ENCODE data around the gene CXCR6.

DNA sequence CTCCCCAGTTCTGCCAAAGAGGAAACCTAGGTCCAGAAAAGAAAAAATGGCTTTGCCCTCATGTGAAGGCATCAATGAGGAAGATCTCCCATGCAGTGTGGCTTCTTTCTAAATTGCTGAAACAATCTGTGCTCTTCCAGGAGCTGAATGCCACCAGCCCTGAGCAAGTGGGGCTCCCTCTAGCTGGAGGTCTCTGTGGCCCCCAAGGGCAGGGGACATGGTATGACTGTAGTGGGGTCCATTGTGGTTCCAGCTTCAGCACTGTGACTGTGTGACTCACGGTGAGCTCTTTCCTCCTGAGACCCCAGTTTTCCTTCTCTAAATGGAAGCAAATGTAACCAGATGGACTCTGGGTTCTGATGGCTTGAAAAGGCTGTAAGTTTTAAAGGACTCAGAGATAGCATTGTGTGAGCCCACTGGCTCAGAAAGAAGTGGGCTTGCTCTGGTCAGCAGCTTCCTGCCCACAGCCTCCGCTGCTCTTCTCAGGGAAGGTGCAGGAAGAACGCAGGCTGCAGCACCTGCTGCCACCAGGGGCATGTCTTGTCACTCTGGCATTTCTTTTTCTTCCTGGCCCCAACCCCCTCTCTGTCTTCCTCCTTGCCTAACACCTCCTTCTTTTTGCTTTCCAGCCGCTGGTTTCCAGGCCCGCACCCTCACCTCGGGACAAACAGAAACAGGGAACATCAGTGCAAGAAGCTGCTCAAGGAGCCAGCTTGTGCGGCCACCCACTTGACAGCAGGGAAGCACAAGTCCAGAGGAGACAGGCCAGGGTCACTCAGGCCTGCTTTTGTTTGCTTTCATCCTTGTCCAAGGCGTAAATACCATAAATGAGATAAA is 5.8 kb upstream of the CXCR6 start:
- TF ChIP-seq, protein P1, sequence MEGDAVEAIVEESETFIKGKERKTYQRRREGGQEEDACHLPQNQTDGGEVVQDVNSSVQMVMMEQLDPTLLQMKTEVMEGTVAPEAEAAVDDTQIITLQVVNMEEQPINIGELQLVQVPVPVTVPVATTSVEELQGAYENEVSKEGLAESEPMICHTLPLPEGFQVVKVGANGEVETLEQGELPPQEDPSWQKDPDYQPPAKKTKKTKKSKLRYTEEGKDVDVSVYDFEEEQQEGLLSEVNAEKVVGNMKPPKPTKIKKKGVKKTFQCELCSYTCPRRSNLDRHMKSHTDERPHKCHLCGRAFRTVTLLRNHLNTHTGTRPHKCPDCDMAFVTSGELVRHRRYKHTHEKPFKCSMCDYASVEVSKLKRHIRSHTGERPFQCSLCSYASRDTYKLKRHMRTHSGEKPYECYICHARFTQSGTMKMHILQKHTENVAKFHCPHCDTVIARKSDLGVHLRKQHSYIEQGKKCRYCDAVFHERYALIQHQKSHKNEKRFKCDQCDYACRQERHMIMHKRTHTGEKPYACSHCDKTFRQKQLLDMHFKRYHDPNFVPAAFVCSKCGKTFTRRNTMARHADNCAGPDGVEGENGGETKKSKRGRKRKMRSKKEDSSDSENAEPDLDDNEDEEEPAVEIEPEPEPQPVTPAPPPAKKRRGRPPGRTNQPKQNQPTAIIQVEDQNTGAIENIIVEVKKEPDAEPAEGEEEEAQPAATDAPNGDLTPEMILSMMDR (IDR thresholded peaks at IDR 0.05): no peak
- TF ChIP-seq POLR2A (IDR thresholded peaks at IDR 0.05): no peak

Data from Peyer's patch (tissue), 4 donors.